ENCODE measurements around the gene KCNK5.

The KCNK5 gene

GRCh38 chr6:39197922-39198500 is 31.3 kb downstream of the KCNK5 start:
- no peak for DNase-seq (ENCODE audit: low spot score)

GRCh38 chr6:39197521-39197920 is 31.8 kb downstream of the KCNK5 start:
- DNase-seq (ENCODE audit: low spot score): no peak

GRCh38 chr6:39196673-39197091 is 32.6 kb downstream of the KCNK5 start:
- DNase-seq (ENCODE audit: low spot score): peak; percentile 16

- peak; percentile 40 for DNase-seq (ENCODE audit: low spot score)
These were observed 33.4 kb downstream of the KCNK5 start for GRCh38 chr6:39195792-39196385.

GRCh38 chr6:39194466-39194865 is 34.8 kb downstream of the KCNK5 start:
- no peak for DNase-seq (ENCODE audit: low spot score)

- no peak for DNase-seq (ENCODE audit: low spot score)
These were observed 36.0 kb downstream of the KCNK5 start for GRCh38 chr6:39193201-39193791.

GRCh38 chr6:39192736-39193135 is 36.5 kb downstream of the KCNK5 start:
- no peak for DNase-seq (ENCODE audit: low spot score)

GRCh38 chr6:39191236-39191930 is 37.9 kb downstream of the KCNK5 start:
- no peak for DNase-seq (ENCODE audit: low spot score)

GRCh38 chr6:39190545-39191235 is 38.6 kb downstream of the KCNK5 start:
- no peak for DNase-seq (ENCODE audit: low spot score)

- DNase-seq (ENCODE audit: low spot score): peak; percentile 55
These were observed 39.2 kb downstream of the KCNK5 start for GRCh38 chr6:39189915-39190544.

- no peak for DNase-seq (ENCODE audit: low spot score)
These were observed 40.1 kb downstream of the KCNK5 start for GRCh38 chr6:39189131-39189530.

GRCh38 chr6:39188571-39188970 is 40.7 kb downstream of the KCNK5 start:
- DNase-seq (ENCODE audit: low spot score): peak; percentile 63

- DNase-seq (ENCODE audit: low spot score): no peak
These were observed 41.2 kb downstream of the KCNK5 start for GRCh38 chr6:39188098-39188450.

GRCh38 chr6:39184906-39185580 is 44.2 kb downstream of the KCNK5 start:
- DNase-seq (ENCODE audit: low spot score): peak; percentile 60

- no peak for DNase-seq (ENCODE audit: low spot score)
These were observed 46.7 kb downstream of the KCNK5 start for GRCh38 chr6:39182604-39183003.

GRCh38 chr6:39181826-39182225 is 47.4 kb downstream of the KCNK5 start:
- DNase-seq (ENCODE audit: low spot score): no peak

GRCh38 chr6:39181333-39181732 is 47.9 kb downstream of the KCNK5 start:
- DNase-seq (ENCODE audit: low spot score): no peak

- DNase-seq (ENCODE audit: low spot score): no peak
These were observed 50.5 kb downstream of the KCNK5 start for GRCh38 chr6:39178804-39179203.

GRCh38 chr6:39178235-39178634 is 51.0 kb downstream of the KCNK5 start:
- DNase-seq (ENCODE audit: low spot score): no peak

- DNase-seq (ENCODE audit: low spot score): no peak
These were observed 52.1 kb downstream of the KCNK5 start for GRCh38 chr6:39177130-39177529.

- DNase-seq (ENCODE audit: low spot score): no peak
These were observed 56.0 kb downstream of the KCNK5 start for GRCh38 chr6:39173270-39173669.

GRCh38 chr6:39172377-39172757 is 56.9 kb downstream of the KCNK5 start:
- DNase-seq (ENCODE audit: low spot score): no peak

All from hematopoietic multipotent progenitor cell treated with erythropoietin and hydrocortisone succinate and interleukin-3 and kit ligand, for 17 days (in vitro differentiated cells).